Ascending aorta (tissue), 2 donors: ENCODE measurements around the gene UTF1. TPM values are rescaled to one million over a fixed set of nuclear protein-coding genes. Genes with fewer than 3 reads are reported as not detected.

ENCODE experiments used
- DNase-seq, 2 donors: peaks; one replicate each; pipeline ENCODE4 v3.0.0-alpha.2; 2019; ENCODE audit warnings: low spot score in 2 of 2
- H3K27ac ChIP-seq, 2 donors: fragments of 200-600 bp; sonication (generic); one replicate each; pipeline ENCODE4 v1.5.1; 2016 to 2017; ENCODE audit warnings: mild to moderate bottlenecking in 1 of 2
- H3K27me3 ChIP-seq: fragments of 200-600 bp; sonication (generic); one replicate; pipeline ENCODE4 v1.5.1; 2017
- H3K36me3 ChIP-seq, 2 donors: fragments of 200-600 bp; sonication (generic); one replicate each; pipeline ENCODE4 v1.5.1; 2016
- H3K4me1 ChIP-seq, 2 donors: fragments of 200-600 bp; sonication (generic); one replicate each; pipeline ENCODE4 v1.5.1; 2016 to 2017; ENCODE audit warnings: mild to moderate bottlenecking in 1 of 2
- H3K4me3 ChIP-seq, 2 donors: fragments of 200-600 bp; sonication (generic); one replicate each; pipeline ENCODE4 v1.5.1; 2016 to 2017; ENCODE audit warnings: mild to moderate bottlenecking in 1 of 2
- H3K9me3 ChIP-seq, 2 donors: fragments of 200-600 bp; sonication (generic); one replicate each; pipeline ENCODE4 v1.5.1; 2016
- intact Hi-C: fragments of 100-400 bp; cut with DNase I; formaldehyde crosslinking; loops from one replicate; pipeline ENCODE4 v1.15.1; 2023
- total RNA-seq: library from RNA; depleted of rRNA; stranded (reverse); fragments of >200 nt; gene quantifications from one replicate; pipeline ENCODE4 v1.1.0, GENCODE V29; 2016
- TF ChIP-seq, protein P1 (sequence below), 3 experiments: fragments of 200-600 bp in 2 of 3; fragments of 450-650 bp in 1 of 3; sonication (generic) in 2 of 3; IDR thresholded peaks; one replicate each; pipeline ENCODE4 v1.5.1; 2016 to 2019; ENCODE audit warnings: antibody characterized with exemption in 3 of 3, mild to moderate bottlenecking in 1 of 3, moderate library complexity in 1 of 3

The UTF1 gene
- total RNA-seq, 1 donor from 2014 or later: not detected

DNA sequence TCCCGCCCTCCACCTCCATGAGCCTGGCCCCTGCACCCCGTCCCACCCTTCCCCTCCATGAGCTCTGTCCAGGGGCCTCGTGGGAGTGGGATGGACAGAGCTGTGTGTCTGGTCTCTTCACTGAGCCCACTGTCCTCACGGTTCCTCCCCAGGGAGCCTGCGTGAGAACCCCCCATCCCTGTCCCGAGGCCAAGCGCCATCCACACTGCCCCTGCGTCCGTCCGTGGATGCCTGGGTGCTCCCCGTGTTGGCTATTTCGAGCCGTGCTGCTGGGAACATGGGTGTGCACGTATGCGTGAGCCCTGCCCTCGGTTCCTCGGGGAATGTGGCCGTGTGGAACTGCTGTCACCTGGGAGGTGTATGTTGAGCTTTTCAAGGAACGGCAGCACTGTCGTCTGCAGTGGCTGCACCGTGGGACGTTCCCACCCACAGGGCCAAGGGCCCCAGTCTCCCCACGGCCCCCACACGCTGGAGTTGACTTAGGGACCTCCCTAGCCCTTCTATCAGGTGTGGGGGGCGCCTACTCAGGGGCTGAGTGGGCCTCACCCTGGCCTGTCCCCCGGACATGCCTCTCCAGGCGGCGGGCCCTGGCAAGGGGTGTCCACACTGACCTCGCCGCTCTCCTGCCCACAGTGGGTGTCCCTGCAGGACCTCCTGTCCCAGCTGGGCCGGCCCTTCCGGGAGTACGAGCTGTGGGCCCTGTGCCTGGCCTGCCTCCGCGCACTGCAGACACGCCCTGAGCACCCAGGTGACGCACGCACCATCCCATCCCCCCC is 41.9 kb upstream of the UTF1 start:
- no peaks in the 10 kb centered on the region for H3K27me3 ChIP-seq
- H3K4me1 ChIP-seq: no peaks in the 10 kb centered on the region
- no peak for DNase-seq
- intact Hi-C loops: no loop called here
- H3K9me3 ChIP-seq: no peaks in the 10 kb centered on the region
- H3K27ac ChIP-seq: no peak overlapping the region
- no peaks in the 10 kb centered on the region for H3K36me3 ChIP-seq
- no peak overlapping the region for H3K4me3 ChIP-seq
- TF ChIP-seq, protein P1, sequence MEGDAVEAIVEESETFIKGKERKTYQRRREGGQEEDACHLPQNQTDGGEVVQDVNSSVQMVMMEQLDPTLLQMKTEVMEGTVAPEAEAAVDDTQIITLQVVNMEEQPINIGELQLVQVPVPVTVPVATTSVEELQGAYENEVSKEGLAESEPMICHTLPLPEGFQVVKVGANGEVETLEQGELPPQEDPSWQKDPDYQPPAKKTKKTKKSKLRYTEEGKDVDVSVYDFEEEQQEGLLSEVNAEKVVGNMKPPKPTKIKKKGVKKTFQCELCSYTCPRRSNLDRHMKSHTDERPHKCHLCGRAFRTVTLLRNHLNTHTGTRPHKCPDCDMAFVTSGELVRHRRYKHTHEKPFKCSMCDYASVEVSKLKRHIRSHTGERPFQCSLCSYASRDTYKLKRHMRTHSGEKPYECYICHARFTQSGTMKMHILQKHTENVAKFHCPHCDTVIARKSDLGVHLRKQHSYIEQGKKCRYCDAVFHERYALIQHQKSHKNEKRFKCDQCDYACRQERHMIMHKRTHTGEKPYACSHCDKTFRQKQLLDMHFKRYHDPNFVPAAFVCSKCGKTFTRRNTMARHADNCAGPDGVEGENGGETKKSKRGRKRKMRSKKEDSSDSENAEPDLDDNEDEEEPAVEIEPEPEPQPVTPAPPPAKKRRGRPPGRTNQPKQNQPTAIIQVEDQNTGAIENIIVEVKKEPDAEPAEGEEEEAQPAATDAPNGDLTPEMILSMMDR (IDR thresholded peaks at IDR 0.05): no peak

DNA sequence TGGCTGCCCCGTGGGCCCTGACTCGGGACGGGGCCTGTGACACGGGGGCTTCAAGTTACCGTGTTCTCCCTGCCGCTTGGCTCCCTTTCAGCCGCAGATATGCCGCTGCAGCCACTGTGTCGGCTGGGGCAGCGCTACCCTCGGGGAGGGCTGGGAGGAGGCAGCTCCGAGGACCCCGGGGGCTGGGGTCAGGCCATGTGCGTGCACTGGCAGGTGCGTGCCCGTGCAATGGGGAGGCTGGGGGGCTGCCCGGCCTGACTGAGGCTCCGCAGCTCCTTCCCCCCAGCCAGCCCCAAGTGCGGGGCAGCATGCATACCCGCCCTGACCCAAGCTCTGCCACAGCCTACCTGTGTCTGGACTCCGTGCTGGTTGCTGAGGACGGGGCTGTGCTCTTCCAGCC is 40.8 kb upstream of the UTF1 start:
- Histone ChIP-seq H3K9me3 (no peaks in the 10 kb centered on the region), H3K36me3 (no peaks in the 10 kb centered on the region), H3K4me3 (no peak overlapping the region), H3K4me1 (no peaks in the 10 kb centered on the region), H3K27ac (no peak overlapping the region), H3K27me3 (no peaks in the 10 kb centered on the region)
- DNase-seq: no peak
- intact Hi-C loops: no loop called here
- TF ChIP-seq, protein P1 (IDR thresholded peaks at IDR 0.05): no peak

DNA sequence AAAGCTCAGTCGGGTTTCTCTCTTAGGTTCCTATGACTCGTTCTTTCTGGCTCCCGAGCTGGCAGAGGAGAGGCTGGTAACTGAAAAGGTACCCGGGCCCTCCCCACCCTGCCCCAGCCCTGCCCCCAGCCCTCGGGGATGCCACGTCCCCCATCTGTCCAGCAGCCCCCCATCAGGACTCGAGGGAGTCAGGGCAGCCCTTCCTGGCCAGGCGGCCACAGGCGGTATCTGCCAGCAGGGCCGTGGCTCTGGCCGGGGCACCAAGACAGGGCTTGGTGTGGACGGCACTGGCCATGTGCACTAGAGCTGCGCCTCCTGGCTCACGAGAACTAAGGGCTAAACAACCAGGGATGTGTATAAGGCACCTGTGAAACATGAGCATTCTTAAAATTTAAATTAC is 40.3 kb upstream of the UTF1 start:
- H3K36me3 ChIP-seq: no peaks in the 10 kb centered on the region
- no peak overlapping the region for H3K4me3 ChIP-seq
- no peaks in the 10 kb centered on the region for H3K4me1 ChIP-seq
- no peaks in the 10 kb centered on the region for H3K27me3 ChIP-seq
- no peak overlapping the region for H3K27ac ChIP-seq
- intact Hi-C loops: no loop called here
- TF ChIP-seq, protein P1 (IDR thresholded peaks at IDR 0.05): no peak
- no peak for DNase-seq
- no peaks in the 10 kb centered on the region for H3K9me3 ChIP-seq

DNA sequence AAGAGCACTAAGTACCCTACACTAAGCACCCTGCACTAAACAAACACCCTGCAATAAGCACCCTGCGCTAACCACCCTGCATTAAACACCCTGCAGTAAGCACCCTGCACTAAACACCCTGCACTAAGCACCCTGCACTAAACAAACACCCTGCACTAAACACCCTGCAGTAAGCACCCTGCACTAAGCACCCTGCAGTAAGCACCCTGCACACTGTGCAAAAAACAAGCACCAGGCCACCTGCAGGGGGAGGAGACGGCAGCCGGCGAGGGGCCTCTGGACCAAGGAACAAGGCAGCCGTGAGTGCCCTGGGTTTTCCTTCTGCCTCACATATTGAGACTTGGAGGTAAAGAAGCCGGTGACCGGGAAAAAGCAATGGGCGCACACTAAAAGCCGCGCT is 39.8 kb upstream of the UTF1 start:
- TF ChIP-seq, protein P1 (IDR thresholded peaks at IDR 0.05): no peak
- Histone ChIP-seq H3K9me3 (no peaks in the 10 kb centered on the region), H3K4me3 (no peak overlapping the region), H3K27me3 (no peaks in the 10 kb centered on the region), H3K27ac (no peak overlapping the region), H3K36me3 (no peaks in the 10 kb centered on the region), H3K4me1 (no peaks in the 10 kb centered on the region)
- intact Hi-C loops: no loop called here
- no peak for DNase-seq

DNA sequence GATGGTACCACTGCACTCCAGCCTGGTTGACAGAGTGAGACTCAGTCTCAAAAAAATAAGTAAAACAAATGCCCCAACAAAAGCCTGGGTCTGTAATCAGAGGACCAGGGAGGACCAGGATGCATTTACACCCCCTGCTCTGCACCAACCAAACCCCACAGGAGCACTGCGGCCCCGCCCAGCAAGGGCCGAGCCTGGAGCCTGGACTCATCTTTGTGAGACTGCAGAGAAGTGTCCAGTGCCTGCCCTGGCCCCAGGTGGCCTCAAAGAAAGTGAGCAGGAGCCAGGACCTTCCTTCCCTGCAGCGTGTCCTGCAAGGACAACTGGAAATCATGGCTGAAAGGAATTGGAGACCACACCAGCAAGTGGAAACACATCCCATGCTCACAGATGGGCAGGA is 38.4 kb upstream of the UTF1 start:
- Histone ChIP-seq H3K36me3 (no peaks in the 10 kb centered on the region), H3K4me1 (no peaks in the 10 kb centered on the region), H3K9me3 (no peaks in the 10 kb centered on the region), H3K4me3 (no peak overlapping the region), H3K27ac (no peak overlapping the region), H3K27me3 (no peaks in the 10 kb centered on the region)
- TF ChIP-seq, protein P1 (IDR thresholded peaks at IDR 0.05): no peak
- no peak for DNase-seq
- intact Hi-C loops: no loop called here
